ENCODE data around the gene SOX8.

DNA sequence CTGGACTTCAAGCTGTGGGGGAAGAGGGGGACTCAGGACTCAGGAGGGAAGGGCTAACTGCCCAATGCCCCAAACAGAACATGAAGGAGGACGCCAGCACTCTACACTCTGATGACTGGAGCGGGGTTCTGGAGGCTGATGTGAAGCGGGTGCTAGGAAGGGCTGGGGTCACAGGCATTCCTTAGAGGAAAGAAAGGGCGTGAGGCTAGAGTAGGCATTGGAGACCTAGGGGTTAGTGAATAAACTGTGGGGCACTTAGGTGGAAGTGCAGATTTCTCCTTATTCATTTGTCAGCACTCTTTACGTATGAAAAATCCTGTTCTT is 10.0 kb upstream of the SOX8 start:
- TF ChIP-seq, protein P1, sequence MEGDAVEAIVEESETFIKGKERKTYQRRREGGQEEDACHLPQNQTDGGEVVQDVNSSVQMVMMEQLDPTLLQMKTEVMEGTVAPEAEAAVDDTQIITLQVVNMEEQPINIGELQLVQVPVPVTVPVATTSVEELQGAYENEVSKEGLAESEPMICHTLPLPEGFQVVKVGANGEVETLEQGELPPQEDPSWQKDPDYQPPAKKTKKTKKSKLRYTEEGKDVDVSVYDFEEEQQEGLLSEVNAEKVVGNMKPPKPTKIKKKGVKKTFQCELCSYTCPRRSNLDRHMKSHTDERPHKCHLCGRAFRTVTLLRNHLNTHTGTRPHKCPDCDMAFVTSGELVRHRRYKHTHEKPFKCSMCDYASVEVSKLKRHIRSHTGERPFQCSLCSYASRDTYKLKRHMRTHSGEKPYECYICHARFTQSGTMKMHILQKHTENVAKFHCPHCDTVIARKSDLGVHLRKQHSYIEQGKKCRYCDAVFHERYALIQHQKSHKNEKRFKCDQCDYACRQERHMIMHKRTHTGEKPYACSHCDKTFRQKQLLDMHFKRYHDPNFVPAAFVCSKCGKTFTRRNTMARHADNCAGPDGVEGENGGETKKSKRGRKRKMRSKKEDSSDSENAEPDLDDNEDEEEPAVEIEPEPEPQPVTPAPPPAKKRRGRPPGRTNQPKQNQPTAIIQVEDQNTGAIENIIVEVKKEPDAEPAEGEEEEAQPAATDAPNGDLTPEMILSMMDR (conservative IDR thresholded peaks at IDR 0.05), result no peak
- no peak for TF ChIP-seq EZH2 (IDR thresholded peaks at IDR 0.05; ENCODE audit: low read depth)

Data from PC-9 (cell line).